Osteoblast (primary cell): ENCODE measurements around the gene RABL3. TPM values are rescaled to one million over a fixed set of nuclear protein-coding genes. Genes with fewer than 3 reads are reported as not detected.
"Not testable (repeated sequence)": the region's sequence is repeated elsewhere in the genome, so short reads cannot be mapped to it uniquely, and the experiment has no call there.

Experiments used
- DNase-seq: peaks from one replicate; pipeline ENCODE4 v3.0.0; 2011; ENCODE audit warnings: low spot score, mixed read lengths; ENCODE audit not compliant: insufficient read length; ENCODE audit errors: missing footprints
- H2AFZ ChIP-seq: 2 replicates; pipeline ENCODE4 v1.6.0; 2011; ENCODE audit warnings: mild to moderate bottlenecking, low read length
- H3K27ac ChIP-seq: 2 replicates; pipeline ENCODE4 v1.5.1; 2011; ENCODE audit warnings: mild to moderate bottlenecking, low read depth, low read length, moderate library complexity
- H3K27me3 ChIP-seq: 2 replicates; pipeline ENCODE4 v1.6.0; 2012; ENCODE audit warnings: mild to moderate bottlenecking, control low read depth, inconsistent platforms, low read length, moderate library complexity; ENCODE audit not compliant: insufficient read depth
- H3K36me3 ChIP-seq: 2 replicates; pipeline ENCODE4 v1.5.1; 2011; ENCODE audit warnings: mild to moderate bottlenecking, low read length, control low read depth, moderate library complexity; ENCODE audit not compliant: insufficient read depth
- H3K4me1 ChIP-seq: 2 replicates; pipeline ENCODE4 v1.5.1; 2011; ENCODE audit warnings: mild to moderate bottlenecking, low read length, control low read depth, moderate library complexity; ENCODE audit not compliant: insufficient read depth
- H3K4me2 ChIP-seq: 2 replicates; pipeline ENCODE4 v1.6.0; 2011; ENCODE audit warnings: mild to moderate bottlenecking, low read length; ENCODE audit not compliant: insufficient read depth
- H3K4me3 ChIP-seq: fragments of 200-600 bp; sonication (generic); 3 replicates; pipeline ENCODE4 v1.5.1; 2012; ENCODE audit warnings: mild to moderate bottlenecking, low read length, inconsistent platforms; ENCODE audit not compliant: insufficient read depth
- H3K79me2 ChIP-seq: 2 replicates; pipeline ENCODE4 v1.6.0; 2012; ENCODE audit warnings: mild to moderate bottlenecking, low read length, control low read depth, inconsistent platforms; ENCODE audit not compliant: insufficient read depth
- H3K9me3 ChIP-seq: 2 replicates; pipeline ENCODE4 v1.5.1; 2011; ENCODE audit warnings: low read depth, low read length, control low read depth
- H4K20me1 ChIP-seq: 2 replicates; pipeline ENCODE4 v1.6.0; 2012; ENCODE audit warnings: mild to moderate bottlenecking, low read length, control low read depth; ENCODE audit not compliant: insufficient read depth
- total RNA-seq: library from RNA; depleted of rRNA; stranded (reverse); fragments of >200 nt; gene quantifications from 2 replicates; pipeline ENCODE4 v1.2.3, GENCODE V29; 2012
- TF ChIP-seq, protein P1 (sequence below): IDR thresholded peaks from 2 replicates; pipeline ENCODE4 v1.5.1; 2011; ENCODE audit warnings: mild to moderate bottlenecking, low read depth, low read length, moderate library complexity; ENCODE audit errors: extremely low read depth

The RABL3 gene
- total RNA-seq, 1 donor, result 15.2 TPM

DNA sequence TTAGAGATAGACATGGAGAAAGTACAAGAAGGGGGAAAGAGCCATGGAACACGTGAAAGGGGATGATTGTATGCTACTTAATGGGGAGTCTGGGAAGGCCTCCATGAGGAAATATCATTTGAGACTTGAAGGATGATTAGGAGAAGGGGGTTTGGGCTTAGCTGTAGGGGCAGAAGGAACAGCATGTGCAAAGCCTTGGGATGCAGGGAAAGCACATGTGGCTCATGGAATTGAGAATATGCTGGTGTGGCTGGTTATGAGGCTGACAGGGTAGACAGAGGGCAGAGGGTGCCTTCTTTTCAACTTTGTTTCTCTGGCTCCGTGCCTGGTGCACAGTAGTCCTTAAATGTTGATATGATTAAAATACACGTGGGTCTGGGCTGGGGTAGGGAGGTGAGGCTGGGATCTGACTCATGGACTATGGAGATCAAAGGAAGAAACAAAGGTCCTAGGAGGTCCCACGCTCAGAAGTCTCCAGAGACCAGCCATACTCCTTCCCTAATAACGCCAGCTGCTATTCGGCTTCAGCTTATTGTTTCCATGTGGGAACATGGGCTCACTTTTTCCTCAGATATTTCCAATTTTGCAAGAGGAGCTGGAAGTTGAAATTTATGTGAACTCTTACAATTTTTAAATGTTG lies 1.4 kb upstream of the RABL3 start:
- peak overlapping the region; percentile 97 for H3K27ac ChIP-seq

DNA sequence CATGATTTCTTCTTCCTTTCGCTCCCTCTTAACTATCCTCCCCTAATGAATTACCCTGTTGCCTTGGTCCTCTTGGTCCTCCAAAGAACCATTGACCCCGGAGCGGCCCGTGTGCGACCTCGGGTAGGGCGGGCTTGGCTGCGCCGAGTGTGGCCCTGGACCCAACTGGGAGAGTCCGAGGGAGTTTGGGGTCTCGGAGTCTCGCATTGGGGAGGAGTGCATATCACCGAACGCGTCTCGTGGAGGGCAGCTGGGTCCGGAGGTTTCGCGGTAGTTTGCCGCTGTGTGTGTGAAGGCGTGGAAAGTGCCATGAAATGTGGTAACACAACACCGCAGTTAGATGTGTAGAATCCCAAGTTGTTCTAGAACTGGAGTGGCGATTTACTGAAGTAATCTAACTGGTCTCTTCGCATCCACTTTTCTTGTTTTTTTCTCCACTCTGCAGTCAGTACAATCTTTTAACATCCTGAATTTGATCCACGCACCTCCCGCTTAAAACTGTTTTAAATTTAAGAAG lies 591 bp upstream of the RABL3 start:
- peaks cover 60% of the 10 kb centered on the region for H3K79me2 ChIP-seq
- H3K4me3 ChIP-seq, result peak overlapping the region; percentile 93
- peak; percentile 62 for DNase-seq

More for the DNA sequence above, 1.4 kb upstream of the RABL3 start:
- Histone ChIP-seq H3K4me2 (peak overlapping the region; percentile 86), H3K4me1 (peaks cover 16% of the 10 kb centered on the region), H3K27me3 (no peaks in the 10 kb centered on the region), H4K20me1 (no peaks in the 10 kb centered on the region), H3K79me2 (peaks cover 60% of the 10 kb centered on the region), H2AFZ (peak overlapping the region; percentile 94), H3K36me3 (no peaks in the 10 kb centered on the region), H3K4me3 (peak overlapping the region; percentile 93), H3K9me3 (no peaks in the 10 kb centered on the region)
- DNase-seq, result peak; percentile 37
- TF ChIP-seq, protein P1, sequence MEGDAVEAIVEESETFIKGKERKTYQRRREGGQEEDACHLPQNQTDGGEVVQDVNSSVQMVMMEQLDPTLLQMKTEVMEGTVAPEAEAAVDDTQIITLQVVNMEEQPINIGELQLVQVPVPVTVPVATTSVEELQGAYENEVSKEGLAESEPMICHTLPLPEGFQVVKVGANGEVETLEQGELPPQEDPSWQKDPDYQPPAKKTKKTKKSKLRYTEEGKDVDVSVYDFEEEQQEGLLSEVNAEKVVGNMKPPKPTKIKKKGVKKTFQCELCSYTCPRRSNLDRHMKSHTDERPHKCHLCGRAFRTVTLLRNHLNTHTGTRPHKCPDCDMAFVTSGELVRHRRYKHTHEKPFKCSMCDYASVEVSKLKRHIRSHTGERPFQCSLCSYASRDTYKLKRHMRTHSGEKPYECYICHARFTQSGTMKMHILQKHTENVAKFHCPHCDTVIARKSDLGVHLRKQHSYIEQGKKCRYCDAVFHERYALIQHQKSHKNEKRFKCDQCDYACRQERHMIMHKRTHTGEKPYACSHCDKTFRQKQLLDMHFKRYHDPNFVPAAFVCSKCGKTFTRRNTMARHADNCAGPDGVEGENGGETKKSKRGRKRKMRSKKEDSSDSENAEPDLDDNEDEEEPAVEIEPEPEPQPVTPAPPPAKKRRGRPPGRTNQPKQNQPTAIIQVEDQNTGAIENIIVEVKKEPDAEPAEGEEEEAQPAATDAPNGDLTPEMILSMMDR, result no peak

DNA sequence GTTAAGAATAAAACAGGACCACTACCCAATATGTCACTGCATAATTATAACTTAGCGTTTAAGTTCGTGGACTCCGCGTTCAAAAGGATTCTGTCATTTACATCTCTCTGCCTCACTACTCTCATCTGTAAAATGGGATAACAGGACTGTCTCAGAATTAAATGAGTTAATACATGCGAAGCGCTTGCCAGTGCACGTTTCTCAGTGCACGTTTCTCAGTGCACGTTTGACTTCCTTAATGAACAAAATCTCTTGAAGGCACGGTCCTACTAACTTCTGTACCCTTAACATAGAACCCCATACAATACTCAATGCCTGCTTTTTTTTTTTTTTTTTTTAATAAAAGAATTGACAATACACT lies 499 bp downstream of the RABL3 start:
- peak; percentile 18 for DNase-seq

More for the DNA sequence above, 591 bp upstream of the RABL3 start:
- Histone ChIP-seq H3K36me3 (no peaks in the 10 kb centered on the region), H3K27ac (peak overlapping the region; percentile 97), H3K27me3 (no peaks in the 10 kb centered on the region), H3K4me1 (peaks cover 16% of the 10 kb centered on the region), H2AFZ (peak overlapping the region; percentile 94), H3K4me2 (peak overlapping the region; percentile 86), H4K20me1 (no peaks in the 10 kb centered on the region), H3K9me3 (no peaks in the 10 kb centered on the region)
- TF ChIP-seq, protein P1, result no peak

DNA sequence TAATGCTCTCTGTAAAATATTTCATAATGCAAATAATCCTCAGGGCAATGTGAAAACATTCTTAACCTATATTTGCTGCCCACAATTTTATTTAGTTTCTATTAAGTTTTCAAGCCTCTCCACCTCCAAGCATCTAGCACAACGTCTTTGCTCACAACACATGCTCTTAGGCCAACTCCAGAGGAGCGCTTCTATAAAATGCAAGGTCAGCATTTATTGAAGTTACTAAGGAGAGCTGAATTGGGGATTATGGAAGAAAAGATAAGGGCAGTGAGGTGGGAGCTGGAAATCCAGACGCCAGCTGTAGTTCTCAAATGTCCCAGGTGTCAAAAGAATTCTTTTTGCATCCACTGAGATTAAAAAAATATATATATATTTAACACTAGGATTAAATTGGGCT lies 996 bp downstream of the RABL3 start:
- Histone ChIP-seq H3K36me3 (no peaks in the 10 kb centered on the region), H3K9me3 (no peaks in the 10 kb centered on the region), H3K79me2 (peaks cover 48% of the 10 kb centered on the region), H3K27ac (peak overlapping the region; percentile 97), H4K20me1 (no peaks in the 10 kb centered on the region), H3K4me2 (peak overlapping the region; percentile 96), H3K4me1 (peaks cover 16% of the 10 kb centered on the region), H2AFZ (no peak overlapping the region), H3K27me3 (no peaks in the 10 kb centered on the region), H3K4me3 (peak overlapping the region; percentile 93)
- DNase-seq, result peak; percentile 23
- TF ChIP-seq, protein P1, result no peak

More for the DNA sequence above, 499 bp downstream of the RABL3 start:
- no peaks in the 10 kb centered on the region for H4K20me1 ChIP-seq
- H3K27me3 ChIP-seq, result no peaks in the 10 kb centered on the region
- H3K36me3 ChIP-seq, result no peaks in the 10 kb centered on the region
- H3K4me1 ChIP-seq, result peaks cover 16% of the 10 kb centered on the region
- H3K4me3 ChIP-seq, result peak overlapping the region; percentile 93
- H3K79me2 ChIP-seq, result peaks cover 53% of the 10 kb centered on the region
- H3K4me2 ChIP-seq, result peak overlapping the region; percentile 96
- H3K9me3 ChIP-seq, result no peaks in the 10 kb centered on the region
- peak overlapping the region; percentile 97 for H3K27ac ChIP-seq
- TF ChIP-seq, protein P1, result no peak
- H2AFZ ChIP-seq, result peak overlapping the region; percentile 96

DNA sequence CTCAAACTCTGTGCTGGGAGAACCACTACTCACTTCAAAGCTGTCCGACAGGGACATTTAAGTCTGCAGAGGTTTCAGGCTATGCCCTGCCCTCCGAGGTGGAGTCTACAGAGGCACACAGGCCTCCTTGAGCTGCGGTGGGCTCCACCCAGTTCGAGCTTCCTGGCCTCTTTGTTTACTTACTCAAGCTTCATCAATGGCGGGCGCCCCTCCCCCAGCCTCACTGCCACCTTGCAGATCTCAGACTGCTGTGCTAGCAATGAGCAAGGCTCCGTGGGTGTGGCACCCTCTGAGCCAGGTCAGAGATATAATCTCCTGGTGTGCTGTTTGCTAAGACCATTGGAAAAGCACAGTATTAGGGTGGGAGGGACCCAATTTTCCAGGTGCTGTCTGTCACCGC lies 4.3 kb downstream of the RABL3 start:
- not testable (repeated sequence) for H2AFZ ChIP-seq, H3K27ac ChIP-seq, H3K4me2 ChIP-seq, DNase-seq, H3K27me3 ChIP-seq, H3K36me3 ChIP-seq, H3K9me3 ChIP-seq, H3K4me3 ChIP-seq, H4K20me1 ChIP-seq, H3K4me1 ChIP-seq
- H3K79me2 ChIP-seq, result peaks cover 15% of the 10 kb centered on the region
